ENCODE data around the gene CRKL.

Gene CRKL

DNA sequence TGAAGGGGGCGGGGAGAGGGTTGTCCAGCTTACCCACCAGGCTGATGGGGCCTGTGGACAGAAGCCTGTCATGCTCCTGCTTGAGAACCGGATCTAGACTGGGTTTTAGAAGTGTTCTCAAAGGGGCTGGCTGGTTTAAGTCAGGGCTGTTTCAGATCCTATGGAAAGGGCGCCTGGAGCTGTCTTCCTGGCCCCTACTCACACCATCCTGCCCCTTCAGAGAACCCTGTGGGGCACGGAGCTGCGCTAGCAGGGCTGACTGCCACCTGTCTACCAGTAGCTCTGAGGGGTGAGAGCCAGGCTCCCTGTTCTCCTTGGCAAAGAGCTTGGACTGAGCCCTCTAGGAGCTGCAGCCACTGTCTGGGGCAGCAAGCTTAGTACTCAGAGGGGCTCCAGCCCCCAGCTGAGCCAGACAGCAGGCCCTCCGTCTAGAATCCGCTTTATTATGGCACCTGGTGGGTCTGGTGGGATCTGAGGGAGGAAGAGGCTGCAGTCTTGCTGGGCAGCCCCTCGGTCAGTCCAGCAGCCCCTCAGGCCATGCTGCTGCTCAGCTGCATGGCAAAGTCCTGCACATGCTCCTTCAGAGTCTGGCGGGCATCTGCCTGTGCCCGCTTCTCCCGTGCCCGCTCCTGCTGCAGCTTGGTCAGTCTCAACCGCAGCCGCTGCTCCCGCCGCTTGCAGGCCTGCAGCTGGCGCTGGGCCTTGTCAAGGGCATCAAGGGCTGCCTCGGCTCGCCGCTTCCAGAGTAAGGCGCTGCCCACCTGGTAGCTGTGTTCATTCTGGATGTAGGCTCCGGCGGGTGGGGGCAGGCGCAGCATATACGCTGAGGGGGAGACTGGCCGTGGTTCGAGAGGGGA lies 82.4 kb downstream of the CRKL start:
- H3K4me3 ChIP-seq (replicated peaks; ENCODE audit: low read depth, low read length): peak overlapping the region; percentile 83
- no peak for DNase-seq (ENCODE audit: extremely low read depth, low read depth)
- TF ChIP-seq, protein P1, sequence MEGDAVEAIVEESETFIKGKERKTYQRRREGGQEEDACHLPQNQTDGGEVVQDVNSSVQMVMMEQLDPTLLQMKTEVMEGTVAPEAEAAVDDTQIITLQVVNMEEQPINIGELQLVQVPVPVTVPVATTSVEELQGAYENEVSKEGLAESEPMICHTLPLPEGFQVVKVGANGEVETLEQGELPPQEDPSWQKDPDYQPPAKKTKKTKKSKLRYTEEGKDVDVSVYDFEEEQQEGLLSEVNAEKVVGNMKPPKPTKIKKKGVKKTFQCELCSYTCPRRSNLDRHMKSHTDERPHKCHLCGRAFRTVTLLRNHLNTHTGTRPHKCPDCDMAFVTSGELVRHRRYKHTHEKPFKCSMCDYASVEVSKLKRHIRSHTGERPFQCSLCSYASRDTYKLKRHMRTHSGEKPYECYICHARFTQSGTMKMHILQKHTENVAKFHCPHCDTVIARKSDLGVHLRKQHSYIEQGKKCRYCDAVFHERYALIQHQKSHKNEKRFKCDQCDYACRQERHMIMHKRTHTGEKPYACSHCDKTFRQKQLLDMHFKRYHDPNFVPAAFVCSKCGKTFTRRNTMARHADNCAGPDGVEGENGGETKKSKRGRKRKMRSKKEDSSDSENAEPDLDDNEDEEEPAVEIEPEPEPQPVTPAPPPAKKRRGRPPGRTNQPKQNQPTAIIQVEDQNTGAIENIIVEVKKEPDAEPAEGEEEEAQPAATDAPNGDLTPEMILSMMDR (IDR thresholded peaks at IDR 0.05; ENCODE audit: low read depth, low read length, missing control alignments): no peak

DNA sequence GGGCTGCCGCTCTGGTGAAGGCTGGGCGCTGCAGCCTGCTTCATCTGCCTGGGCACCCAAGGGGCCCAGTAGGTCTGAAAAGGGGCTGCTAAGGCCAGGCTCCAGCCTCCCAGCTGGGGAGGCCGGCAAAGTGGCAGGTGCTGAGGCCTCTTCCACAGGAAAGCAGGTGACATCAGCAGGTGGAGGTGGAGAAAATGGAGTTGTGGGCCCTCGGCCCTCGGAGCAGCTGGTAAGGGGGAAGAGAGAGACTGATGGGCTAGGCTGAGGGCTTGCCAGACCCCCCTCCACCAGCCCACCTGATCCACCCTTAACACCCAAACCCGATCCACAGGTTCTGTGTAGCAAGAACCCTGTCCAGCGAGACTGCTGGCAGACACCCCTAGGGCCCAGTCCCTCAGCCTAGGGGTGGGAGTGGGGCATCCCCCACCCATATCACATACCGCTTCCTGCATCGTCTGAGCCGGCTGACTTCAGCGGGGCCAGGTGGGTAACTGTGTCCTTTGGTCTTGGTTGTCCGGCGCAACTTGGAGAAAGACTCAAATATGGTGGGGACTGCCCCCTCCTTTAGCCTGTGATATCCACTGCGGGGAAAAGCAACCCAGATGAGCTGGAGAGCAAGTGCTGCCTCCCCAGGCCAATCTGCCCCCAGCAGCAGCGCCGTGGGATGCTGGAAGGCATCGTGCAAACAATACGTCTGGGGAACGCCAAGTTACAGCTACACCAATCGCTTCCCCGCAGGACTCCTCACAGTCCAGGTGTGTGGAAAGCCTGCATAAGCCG lies 83.2 kb downstream of the CRKL start:
- peak overlapping the region; percentile 83 for H3K4me3 ChIP-seq (replicated peaks; ENCODE audit: low read depth, low read length)
- TF ChIP-seq, protein P1 (IDR thresholded peaks at IDR 0.05; ENCODE audit: low read depth, low read length, missing control alignments): no peak
- DNase-seq (ENCODE audit: extremely low read depth, low read depth): no peak

DNA sequence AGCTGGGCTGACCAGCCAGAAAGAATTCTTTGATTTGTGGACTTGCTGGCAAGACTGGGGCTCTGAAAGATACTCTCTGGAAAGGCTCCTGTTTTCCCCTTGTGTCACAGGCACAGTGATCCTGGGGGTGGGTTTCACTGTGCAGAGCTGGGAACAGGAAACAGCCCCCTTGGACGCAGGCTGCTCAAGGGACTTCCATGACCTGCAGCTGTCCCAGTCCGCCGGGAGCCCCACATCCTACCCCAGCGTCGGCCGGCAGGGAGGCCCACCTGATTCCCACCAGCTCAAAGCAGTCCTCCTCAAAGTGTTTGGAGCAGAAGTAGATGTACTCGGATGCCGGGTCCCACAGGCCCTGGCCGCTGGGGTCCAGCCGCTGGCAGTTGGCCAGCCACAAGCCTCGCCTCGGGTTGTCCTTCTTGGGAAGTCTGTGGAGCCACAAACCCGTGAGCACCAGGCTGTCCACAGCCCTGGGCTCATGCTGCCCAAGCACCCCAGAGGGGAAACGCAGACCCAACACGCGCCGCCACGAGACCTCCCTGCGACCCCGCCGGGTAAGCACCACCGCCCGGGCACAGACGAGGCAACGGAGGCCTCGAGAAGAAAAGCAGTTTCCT lies 83.9 kb downstream of the CRKL start:
- TF ChIP-seq, protein P1 (IDR thresholded peaks at IDR 0.05; ENCODE audit: low read depth, low read length, missing control alignments): no peak
- DNase-seq (ENCODE audit: extremely low read depth, low read depth): no peak
- peak overlapping the region; percentile 83 for H3K4me3 ChIP-seq (replicated peaks; ENCODE audit: low read depth, low read length)

DNA sequence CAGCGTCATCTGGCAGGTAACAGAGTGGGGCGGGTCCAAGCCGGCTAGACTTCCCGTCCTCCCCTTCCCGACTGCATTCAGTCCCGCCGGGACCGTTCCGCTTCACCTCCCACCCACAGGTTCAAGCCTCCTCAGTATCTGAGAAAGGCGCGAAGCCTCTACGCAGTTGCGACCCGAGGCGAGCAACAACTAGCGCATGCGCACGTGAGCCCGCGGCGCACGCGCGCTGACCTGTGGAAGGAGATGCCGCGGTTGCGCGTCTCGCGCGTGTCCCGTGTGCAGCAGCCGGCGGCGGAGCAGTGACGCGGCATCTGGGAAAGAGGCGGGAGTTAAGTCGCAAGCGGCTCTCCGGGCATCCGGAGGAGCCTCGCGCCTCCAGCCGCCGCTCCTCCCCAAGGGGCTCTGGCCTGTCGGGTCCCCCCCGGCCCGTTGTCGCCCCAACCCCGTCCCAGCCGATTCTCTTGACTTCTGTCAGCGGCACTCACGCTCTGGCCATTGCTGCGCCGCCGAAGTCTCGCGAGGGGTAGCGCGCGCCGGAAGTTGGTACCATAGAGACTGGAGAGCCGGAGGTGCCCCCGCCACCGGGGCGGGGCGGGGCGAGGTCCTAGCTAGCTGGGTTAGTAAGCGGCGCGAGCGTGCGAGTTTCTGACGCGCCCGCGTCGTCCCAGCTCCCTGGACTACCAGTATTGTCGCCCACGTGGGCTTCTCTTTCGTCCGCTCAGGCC lies 84.6 kb downstream of the CRKL start, which contains the start of gene THAP7:
TSS of gene THAP7 (minus strand) at position 518 of the 725 bp plus-strand sequence. CDS start at position 311, 207 bp downstream.
- H3K4me3 ChIP-seq (replicated peaks; ENCODE audit: low read depth, low read length): peak within 1 kb of the TSS; percentile 83
- peak; percentile 66 for DNase-seq (ENCODE audit: extremely low read depth, low read depth)
- TF ChIP-seq, protein P1 (IDR thresholded peaks at IDR 0.05; ENCODE audit: low read depth, low read length, missing control alignments): no peak
